Brain pericyte (primary cell): ENCODE measurements around the gene DIAPH2.

ENCODE experiments used
- DNase-seq: peaks from one replicate; pipeline ENCODE4 v3.0.0-alpha.2; 2012; ENCODE audit warnings: low read depth, low spot score

The DIAPH2 gene

GRCh38 chrX:97306771-97307470 lies 622.3 kb downstream of the DIAPH2 start:
- no peak for DNase-seq

GRCh38 chrX:97308171-97308570 lies 623.5 kb downstream of the DIAPH2 start:
- DNase-seq, result no peak

- DNase-seq, result no peak
Measured at GRCh38 chrX:97309487-97310116, 625.0 kb downstream of the DIAPH2 start.

- no peak for DNase-seq
Measured at GRCh38 chrX:97310373-97310772, 625.7 kb downstream of the DIAPH2 start.

- no peak for DNase-seq
Measured at GRCh38 chrX:97311066-97311778, 626.6 kb downstream of the DIAPH2 start.

- DNase-seq, result no peak
Measured at GRCh38 chrX:97314345-97314744, 629.7 kb downstream of the DIAPH2 start.

- no peak for DNase-seq
Measured at GRCh38 chrX:97315939-97316338, 631.3 kb downstream of the DIAPH2 start.

GRCh38 chrX:97320305-97320704 lies 635.7 kb downstream of the DIAPH2 start:
- no peak for DNase-seq

GRCh38 chrX:97322401-97322800 lies 637.8 kb downstream of the DIAPH2 start:
- no peak for DNase-seq

- DNase-seq, result no peak
Measured at GRCh38 chrX:97326456-97326855, 641.8 kb downstream of the DIAPH2 start.

- no peak for DNase-seq
Measured at GRCh38 chrX:97328853-97329390, 644.3 kb downstream of the DIAPH2 start.

- DNase-seq, result no peak
Measured at GRCh38 chrX:97330151-97330550, 645.5 kb downstream of the DIAPH2 start.

GRCh38 chrX:97332963-97333362 lies 648.3 kb downstream of the DIAPH2 start:
- DNase-seq, result no peak

- DNase-seq, result no peak
Measured at GRCh38 chrX:97334850-97335249, 650.2 kb downstream of the DIAPH2 start.

GRCh38 chrX:97344724-97345123 lies 660.1 kb downstream of the DIAPH2 start:
- DNase-seq, result no peak

GRCh38 chrX:97358941-97359340 lies 674.3 kb downstream of the DIAPH2 start:
- no peak for DNase-seq

GRCh38 chrX:97363843-97364242 lies 679.2 kb downstream of the DIAPH2 start:
- no peak for DNase-seq

- no peak for DNase-seq
Measured at GRCh38 chrX:97366237-97366636, 681.6 kb downstream of the DIAPH2 start.

GRCh38 chrX:97367125-97367524 lies 682.5 kb downstream of the DIAPH2 start:
- no peak for DNase-seq

- DNase-seq, result no peak
Measured at GRCh38 chrX:97369947-97370346, 685.3 kb downstream of the DIAPH2 start.

GRCh38 chrX:97372001-97372766 lies 687.5 kb downstream of the DIAPH2 start:
- DNase-seq, result no peak

GRCh38 chrX:97374266-97374665 lies 689.6 kb downstream of the DIAPH2 start:
- no peak for DNase-seq
